Stimulated activated CD4-positive, alpha-beta T cell treated with anti-CD3 and anti-CD28 coated beads, Interleukin-4, amount 100 ng/mL, for 4 hours (primary cell): ENCODE data around the gene HNRNPLL.
"Not testable (repeated sequence)": the region's sequence is repeated elsewhere in the genome, so short reads cannot be mapped to it uniquely, and the experiment has no call there.

Source experiments
- DNase-seq, 2 experiments: peaks; one replicate each; pipeline ENCODE4 v3.0.0-alpha.2; 2020

The HNRNPLL gene

GRCh38 chr2:38602732-38603401 lies at the start of gene HNRNPLL:
Gene HNRNPLL (minus strand): TSS chr2:38602928. CDS start chr2:38602626, 302 bp downstream.
- DNase-seq: peak; percentile 92 to 98

GRCh38 chr2:38650717-38651116 lies 48.0 kb upstream of the HNRNPLL start:
- no peak for DNase-seq

- DNase-seq: no peak
These were observed 47.3 kb upstream of the HNRNPLL start for GRCh38 chr2:38650012-38650411.

GRCh38 chr2:38649176-38649728 lies 46.5 kb upstream of the HNRNPLL start:
- no peak for DNase-seq

GRCh38 chr2:38648107-38648761 lies 45.5 kb upstream of the HNRNPLL start:
- no peak for DNase-seq

- not testable (repeated sequence) for DNase-seq
These were observed 41.2 kb upstream of the HNRNPLL start for GRCh38 chr2:38643683-38644511.

GRCh38 chr2:38643021-38643671 lies 40.4 kb upstream of the HNRNPLL start:
- DNase-seq: no peak

GRCh38 chr2:38642373-38643017 lies 39.8 kb upstream of the HNRNPLL start:
- not testable (repeated sequence) for DNase-seq

GRCh38 chr2:38636069-38636468 lies 33.3 kb upstream of the HNRNPLL start:
- DNase-seq: no peak

GRCh38 chr2:38635139-38635538 lies 32.4 kb upstream of the HNRNPLL start:
- no peak for DNase-seq

GRCh38 chr2:38634684-38635083 lies 32.0 kb upstream of the HNRNPLL start:
- DNase-seq: no peak

- DNase-seq: no peak
These were observed 31.2 kb upstream of the HNRNPLL start for GRCh38 chr2:38633895-38634294.

- no peak for DNase-seq
These were observed 30.3 kb upstream of the HNRNPLL start for GRCh38 chr2:38632980-38633379.

- DNase-seq: no peak
These were observed 29.2 kb upstream of the HNRNPLL start for GRCh38 chr2:38631976-38632375.

GRCh38 chr2:38629684-38630083 lies 27.0 kb upstream of the HNRNPLL start:
- DNase-seq: no peak

- DNase-seq: no peak
These were observed 24.7 kb upstream of the HNRNPLL start for GRCh38 chr2:38627391-38627790.

- DNase-seq: peak in 1 of 2 experiments; percentile 32
These were observed 23.8 kb upstream of the HNRNPLL start for GRCh38 chr2:38626326-38627035.

- DNase-seq: no peak
These were observed 19.5 kb upstream of the HNRNPLL start for GRCh38 chr2:38622210-38622609.

GRCh38 chr2:38621018-38621417 lies 18.3 kb upstream of the HNRNPLL start:
- DNase-seq: no peak

- DNase-seq: no peak
These were observed 17.7 kb upstream of the HNRNPLL start for GRCh38 chr2:38620282-38620977.
